HL-60 (cell line): Measurements from ENCODE around the gene BRCA2.

Experiments used
- GABPA ChIP-seq: IDR thresholded peaks from 2 replicates; pipeline ENCODE4 v1.6.1; 2012; ENCODE audit warnings: low read depth
- TF ChIP-seq, protein P1 (sequence below): IDR thresholded peaks from one replicate; pipeline ENCODE4 v1.5.1; 2011; ENCODE audit warnings: low read length, control low read depth, inconsistent platforms; ENCODE audit not compliant: insufficient read depth

DNA sequence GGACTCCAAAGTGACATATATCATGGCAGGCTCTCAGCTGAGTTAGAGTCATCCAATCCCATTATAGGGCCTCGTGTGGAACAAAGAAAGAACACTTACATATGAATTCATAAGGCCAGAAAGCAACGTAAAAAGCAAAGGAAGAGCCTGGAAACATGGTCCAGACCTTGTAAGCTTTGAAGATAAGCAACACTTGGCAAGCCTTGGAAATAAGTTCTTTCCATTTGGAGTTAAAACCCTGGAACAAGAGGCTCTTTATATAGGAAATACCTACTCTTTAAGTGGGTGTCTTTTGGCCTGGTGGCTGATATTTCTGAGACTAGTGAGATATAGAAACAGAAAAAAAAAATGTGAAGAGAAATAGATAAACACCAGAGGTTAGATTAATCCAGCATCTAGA lies 49.6 kb upstream of the BRCA2 start:
- TF ChIP-seq, protein P1, sequence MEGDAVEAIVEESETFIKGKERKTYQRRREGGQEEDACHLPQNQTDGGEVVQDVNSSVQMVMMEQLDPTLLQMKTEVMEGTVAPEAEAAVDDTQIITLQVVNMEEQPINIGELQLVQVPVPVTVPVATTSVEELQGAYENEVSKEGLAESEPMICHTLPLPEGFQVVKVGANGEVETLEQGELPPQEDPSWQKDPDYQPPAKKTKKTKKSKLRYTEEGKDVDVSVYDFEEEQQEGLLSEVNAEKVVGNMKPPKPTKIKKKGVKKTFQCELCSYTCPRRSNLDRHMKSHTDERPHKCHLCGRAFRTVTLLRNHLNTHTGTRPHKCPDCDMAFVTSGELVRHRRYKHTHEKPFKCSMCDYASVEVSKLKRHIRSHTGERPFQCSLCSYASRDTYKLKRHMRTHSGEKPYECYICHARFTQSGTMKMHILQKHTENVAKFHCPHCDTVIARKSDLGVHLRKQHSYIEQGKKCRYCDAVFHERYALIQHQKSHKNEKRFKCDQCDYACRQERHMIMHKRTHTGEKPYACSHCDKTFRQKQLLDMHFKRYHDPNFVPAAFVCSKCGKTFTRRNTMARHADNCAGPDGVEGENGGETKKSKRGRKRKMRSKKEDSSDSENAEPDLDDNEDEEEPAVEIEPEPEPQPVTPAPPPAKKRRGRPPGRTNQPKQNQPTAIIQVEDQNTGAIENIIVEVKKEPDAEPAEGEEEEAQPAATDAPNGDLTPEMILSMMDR, result no peak
- TF ChIP-seq GABPA, result no peak
